Endothelial cell of umbilical vein (primary cell): ENCODE results near the gene GJB5. TPM values are rescaled to one million over a fixed set of nuclear protein-coding genes. Genes with fewer than 3 reads are reported as not detected.

Source experiments
- BruUV-seq: library from RNA; stranded (reverse); fragments of 400-500 nt; replicated peaks from 2 replicates; lab custom pipeline; 2021; lab: Mats Ljungman, UMichigan
- CTCF ChIA-PET: fragments of 300-600, 350-600 bp; sonication (Branson Sonifier 250); formaldehyde crosslinking; loops from one replicate; lab custom pipeline; 2021; ENCODE audit warnings: antibody characterized with exemption, inconsistent platforms; lab: Charles Lee
- POLR2A ChIA-PET: fragments of 300-600, 350-600 bp; sonication (Branson Sonifier 250); formaldehyde crosslinking; loops from one replicate; lab custom pipeline; 2021; ENCODE audit warnings: antibody characterized with exemption, inconsistent platforms; lab: Charles Lee
- DNase-seq: peaks from one replicate; pipeline ENCODE4 v3.0.0-alpha.2; 2011; ENCODE audit warnings: low read depth, low spot score
- FAIRE-seq: peaks from 2 replicates; lab custom pipeline; 2011; peaks lifted over from hg19 to GRCh38; lab: Jason Lieb, UNC
- H2AFZ ChIP-seq: 2 replicates; pipeline ENCODE4 v1.6.0; 2012; ENCODE audit warnings: low read depth, low read length, control low read depth, inconsistent platforms
- H3K27ac ChIP-seq: 2 replicates; pipeline ENCODE4 v1.5.1; 2011; ENCODE audit warnings: low read depth, mild to moderate bottlenecking, control low read depth, low read length, moderate library complexity; ENCODE audit not compliant: insufficient read depth
- H3K27me3 ChIP-seq, 2 experiments: 2 replicates each; pipeline versions ENCODE4 v1.6.0 to v1.6.1; 2011; ENCODE audit warnings: low read length in 2 of 2, mixed read lengths in 1 of 2; ENCODE audit not compliant: control insufficient read depth in 2 of 2, insufficient read depth in 2 of 2
- H3K36me3 ChIP-seq, 2 experiments: 2 replicates in 1 of 2; 3 replicates in 1 of 2; pipeline ENCODE4 v1.5.1; 2011; ENCODE audit warnings: low read length in 2 of 2, mild to moderate bottlenecking in 1 of 2, moderate library complexity in 1 of 2; ENCODE audit not compliant: control insufficient read depth in 2 of 2, insufficient read depth in 2 of 2; ENCODE audit errors: extremely low read depth in 1 of 2
- H3K4me1 ChIP-seq: 3 replicates; pipeline ENCODE4 v1.5.1; 2011; ENCODE audit warnings: mild to moderate bottlenecking, low read length; ENCODE audit not compliant: control insufficient read depth, insufficient read depth; ENCODE audit errors: extremely low read depth
- H3K4me2 ChIP-seq: 2 replicates; pipeline ENCODE4 v1.6.1; 2011; ENCODE audit warnings: low read length, control low read depth, mixed read lengths; ENCODE audit not compliant: insufficient read depth
- H3K4me3 ChIP-seq, 3 experiments: fragments of 200-600 bp in 1 of 3; sonication (generic), shearing (Covaris generic) in 1 of 3; replicated peaks in 1 of 3; 2 replicates each; pipeline ENCODE4 v1.5.1; 2011 to 2016; ENCODE audit warnings: control low read depth in 3 of 3, low read length in 3 of 3, mild to moderate bottlenecking in 2 of 3, inconsistent platforms in 1 of 3, low read depth in 1 of 3, moderate library complexity in 1 of 3; ENCODE audit not compliant: insufficient read depth in 1 of 3
- H3K79me2 ChIP-seq: 2 replicates; pipeline ENCODE4 v1.6.0; 2012; ENCODE audit warnings: low read length, inconsistent platforms; ENCODE audit not compliant: control insufficient read depth, insufficient read depth
- H3K9ac ChIP-seq: replicated peaks from 2 replicates; pipeline ENCODE3; 2011; ENCODE audit warnings: low read length, control low read depth; ENCODE audit not compliant: insufficient read depth; ENCODE audit errors: extremely low read depth
- H3K9me1 ChIP-seq: replicated peaks from 3 replicates; pipeline ENCODE4 v1.6.0; 2011; ENCODE audit warnings: mild to moderate bottlenecking, low read length; ENCODE audit not compliant: control insufficient read depth, insufficient read depth; ENCODE audit errors: extremely low read depth
- H3K9me3 ChIP-seq: replicated peaks from 2 replicates; pipeline ENCODE4 v1.5.1; 2012; ENCODE audit warnings: low read length, inconsistent platforms; ENCODE audit not compliant: control insufficient read depth, insufficient read depth
- H4K20me1 ChIP-seq: replicated peaks from 2 replicates; pipeline ENCODE3; 2011; ENCODE audit warnings: mild to moderate bottlenecking, low read length; ENCODE audit not compliant: control insufficient read depth, insufficient read depth; ENCODE audit errors: extremely low read depth
- CTCF ChIP-seq, 2 donors: IDR thresholded peaks; 1 replicate in 1 of 2; 2 replicates in 1 of 2; pipeline ENCODE4 v1.5.1; 2011; ENCODE audit warnings: low read length in 2 of 2, mild to moderate bottlenecking in 2 of 2, moderate library complexity in 2 of 2, control low read depth in 1 of 2, inconsistent platforms in 1 of 2, low read depth in 1 of 2; ENCODE audit not compliant: insufficient read depth in 1 of 2; ENCODE audit errors: extremely low read depth in 1 of 2
- EZH2 ChIP-seq: IDR thresholded peaks from 2 replicates; pipeline ENCODE4 v1.6.1; 2012; ENCODE audit warnings: borderline replicate concordance, low read depth, mild to moderate bottlenecking, moderate library complexity, low read length, inconsistent platforms; ENCODE audit not compliant: severe bottlenecking
- FOS ChIP-seq: IDR thresholded peaks from 2 replicates; pipeline ENCODE4 v1.6.1; 2011; ENCODE audit warnings: mild to moderate bottlenecking, low read length, moderate library complexity, borderline replicate concordance; ENCODE audit not compliant: insufficient read depth
- GATA2 ChIP-seq: IDR thresholded peaks from 2 replicates; pipeline ENCODE4 v1.7.0; 2011; ENCODE audit warnings: low read depth, mild to moderate bottlenecking, moderate library complexity, mixed read lengths, low read length; ENCODE audit not compliant: insufficient read length, insufficient read depth
- JUN ChIP-seq: IDR thresholded peaks from 2 replicates; pipeline ENCODE4 v1.6.1; 2011; ENCODE audit warnings: borderline replicate concordance, low read depth; ENCODE audit not compliant: insufficient read length, insufficient read depth
- MAX ChIP-seq: IDR thresholded peaks from 2 replicates; pipeline ENCODE4 v1.6.1; 2011; ENCODE audit not compliant: insufficient read depth, insufficient read length
- MYC ChIP-seq: IDR thresholded peaks from one replicate; pipeline ENCODE4 v1.6.1; 2011; ENCODE audit warnings: mild to moderate bottlenecking, low read depth, low read length
- POLR2A ChIP-seq: IDR thresholded peaks from 2 replicates; pipeline ENCODE4 v1.6.1; 2012; ENCODE audit warnings: low read depth, mild to moderate bottlenecking, control low read depth, low read length
- POLR2AphosphoS5 ChIP-seq: IDR thresholded peaks from 2 replicates; pipeline ENCODE4 v1.6.1; 2012; ENCODE audit warnings: low read depth, mild to moderate bottlenecking, control low read depth, low read length, moderate library complexity; ENCODE audit not compliant: insufficient read depth
- dilution Hi-C: fragments of 300-500 bp; cut with MboI; formaldehyde crosslinking; loops from one replicate; pipeline ENCODE4 v1.15.0; 2019; ENCODE audit warnings: low sequenced_read_pairs; ENCODE audit not compliant: extremely low pct_ligation_motif_present
- intact Hi-C: fragments of 100-400 bp; cut with micrococcal nuclease; formaldehyde crosslinking; loops from one replicate; pipeline ENCODE4 v1.10.0; 2022
- polyA plus RNA-seq, 4 experiments: library from polyadenylated mRNA; depleted of rRNA in 3 of 4; stranded (reverse) in 3 of 4; unstranded in 1 of 4; fragments of >200 nt; gene quantifications; 2 replicates each; pipeline versions ENCODE4 v1.2.1 to v1.2.3, GENCODE V29; 2011 to 2012; ENCODE audit warnings: missing spikeins in 1 of 4
- total RNA-seq: library from RNA; stranded (reverse); gene quantifications from 2 replicates; pipeline ENCODE4 v1.2.3, GENCODE V29; 2021

GJB5 gene
- total and polyA plus RNA-seq, 2 donors (not counting 3 experiments of a cell fraction or from before 2014, with no cell fraction given): not detected

- intact Hi-C loops: no loop called here
- FAIRE-seq: no peak
- no peak for DNase-seq
- H3K36me3 ChIP-seq: no peaks in the 10 kb centered on the region
- ChIA-PET POLR2A (no interaction called here), CTCF (interaction anchor here (0.8 to 7.8 kb wide), 6 partner anchors 8 to 1449 kb away, joined by 3 to 338 read pairs (median 3); no protein-coding TSS in a partner anchor)
- H3K9me1 ChIP-seq: no peaks in the 10 kb centered on the region
- no peak overlapping the region for H2AFZ ChIP-seq
- BruUV-seq: no TSS peak
- TF ChIP-seq FOS (no peak), MAX (no peak), GATA2 (no peak), POLR2AphosphoS5 (no peak), JUN (no peak), EZH2 (no peak), CTCF (IDR thresholded peaks at IDR 0.05; ENCODE audit: extremely low read depth in 1 of 2, insufficient read depth in 1 of 2, low read depth in 1 of 2, low read length in 2 of 2) (no peak), MYC (no peak), POLR2A (no peak)
- H4K20me1 ChIP-seq: no peaks in the 10 kb centered on the region
- no peak overlapping the region for H3K4me3 ChIP-seq
- dilution Hi-C loops: no loop called here
- no peak overlapping the region for H3K9ac ChIP-seq
- no peak overlapping the region for H3K27ac ChIP-seq
- H3K4me1 ChIP-seq: no peaks in the 10 kb centered on the region
- peaks cover 2 to 3% of the 10 kb centered on the region in 2 experiments for H3K27me3 ChIP-seq
- no peaks in the 10 kb centered on the region for H3K9me3 ChIP-seq
- no peaks in the 10 kb centered on the region for H3K79me2 ChIP-seq
- no peak overlapping the region for H3K4me2 ChIP-seq
Measured at GRCh38 chr1:34744851-34745250, 10.0 kb upstream of the GJB5 start.
